Ishikawa (cell line): ENCODE measurements around the gene TEFM.

Experiments used
- CREB1 ChIP-seq: IDR thresholded peaks from 2 replicates; pipeline ENCODE4 v1.6.1; 2012; ENCODE audit warnings: low read depth
- FOXM1 ChIP-seq: IDR thresholded peaks from 2 replicates; pipeline ENCODE4 v1.6.1; 2012; ENCODE audit warnings: low read depth, borderline replicate concordance
- MAX ChIP-seq: IDR thresholded peaks from 2 replicates; pipeline ENCODE4 v1.6.1; 2012
- REST ChIP-seq: IDR thresholded peaks from 2 replicates; pipeline ENCODE4 v1.6.1; 2012; ENCODE audit warnings: low read depth, mild to moderate bottlenecking
- TF ChIP-seq, protein P1 (sequence below): IDR thresholded peaks from 2 replicates; pipeline ENCODE4 v1.6.1; 2012

DNA sequence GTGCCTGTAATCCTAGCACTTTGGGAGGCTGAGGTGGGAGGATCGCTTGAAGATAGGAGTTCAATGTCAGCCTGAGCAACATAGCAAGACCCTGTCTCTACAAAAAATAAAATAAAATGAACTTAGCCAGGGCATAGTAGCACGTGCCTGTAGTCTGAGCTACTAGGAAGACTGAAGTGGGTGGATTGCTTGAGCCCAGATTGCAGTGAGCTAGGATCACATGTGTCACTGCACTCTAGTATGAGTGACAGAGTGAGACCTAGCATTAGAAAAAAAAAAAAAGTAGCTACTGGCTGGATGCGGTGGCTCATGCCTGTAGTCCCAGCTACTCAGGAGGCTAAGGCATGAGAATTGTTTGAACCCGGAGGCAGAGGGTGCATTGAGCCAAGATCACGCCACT lies 21.7 kb upstream of the TEFM start:
- TF ChIP-seq, protein P1, sequence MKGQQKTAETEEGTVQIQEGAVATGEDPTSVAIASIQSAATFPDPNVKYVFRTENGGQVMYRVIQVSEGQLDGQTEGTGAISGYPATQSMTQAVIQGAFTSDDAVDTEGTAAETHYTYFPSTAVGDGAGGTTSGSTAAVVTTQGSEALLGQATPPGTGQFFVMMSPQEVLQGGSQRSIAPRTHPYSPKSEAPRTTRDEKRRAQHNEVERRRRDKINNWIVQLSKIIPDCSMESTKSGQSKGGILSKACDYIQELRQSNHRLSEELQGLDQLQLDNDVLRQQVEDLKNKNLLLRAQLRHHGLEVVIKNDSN, result no peak
- TF ChIP-seq REST (no peak), MAX (no peak), FOXM1 (no peak), CREB1 (no peak)
